Measurements from ENCODE around the gene TMPRSS3.

TMPRSS3 gene

GRCh38 chr21:42412636-42412933 lies 16.7 kb upstream of the TMPRSS3 start:
- TF ChIP-seq ZFP3 (CRISPR knock-in tag; IDR thresholded peaks at IDR 0.05) (no peak), GLIS3 (CRISPR knock-in tag; IDR thresholded peaks at IDR 0.05) (no peak), ARNTL (CRISPR knock-in tag; IDR thresholded peaks at IDR 0.05; ENCODE audit: borderline replicate concordance, low read depth) (no peak), CSDC2 (CRISPR knock-in tag; IDR thresholded peaks at IDR 0.05) (no peak), PATZ1 (CRISPR knock-in tag; IDR thresholded peaks at IDR 0.05; ENCODE audit: borderline replicate concordance) (no peak), ZC3H10 (CRISPR knock-in tag; IDR thresholded peaks at IDR 0.05) (no peak), ESRRG (CRISPR knock-in tag; IDR thresholded peaks at IDR 0.05) (no peak), TCF4 (CRISPR knock-in tag; IDR thresholded peaks at IDR 0.05; ENCODE audit: borderline replicate concordance) (no peak), ZNF8 (CRISPR knock-in tag; IDR thresholded peaks at IDR 0.05) (no peak), CSRNP3 (CRISPR knock-in tag; IDR thresholded peaks at IDR 0.05) (no peak), TSHZ2 (CRISPR knock-in tag; IDR thresholded peaks at IDR 0.05) (no peak), POU6F1 (CRISPR knock-in tag; IDR thresholded peaks at IDR 0.05; ENCODE audit: borderline replicate concordance, low read depth) (no peak), ZFP30 (CRISPR knock-in tag; IDR thresholded peaks at IDR 0.05) (no peak), BACH2 (CRISPR knock-in tag; IDR thresholded peaks at IDR 0.05; ENCODE audit: borderline replicate concordance) (no peak), SNAI2 (CRISPR knock-in tag; IDR thresholded peaks at IDR 0.05) (no peak), RARB (CRISPR knock-in tag; IDR thresholded peaks at IDR 0.05) (no peak)
- no peak for ATAC-seq

- TF ChIP-seq POU6F1 (CRISPR knock-in tag; IDR thresholded peaks at IDR 0.05; ENCODE audit: borderline replicate concordance, low read depth) (no peak), CREB5 (CRISPR knock-in tag; IDR thresholded peaks at IDR 0.05; ENCODE audit: low read depth) (no peak)
- no peak for ATAC-seq
Measured at GRCh38 chr21:42411891-42412635, 16.2 kb upstream of the TMPRSS3 start.

- no peak for ATAC-seq
- TF ChIP-seq ZNF8 (CRISPR knock-in tag; IDR thresholded peaks at IDR 0.05) (no peak), ZFP3 (CRISPR knock-in tag; IDR thresholded peaks at IDR 0.05) (no peak), ESRRG (CRISPR knock-in tag; IDR thresholded peaks at IDR 0.05) (no peak), PATZ1 (CRISPR knock-in tag; IDR thresholded peaks at IDR 0.05; ENCODE audit: borderline replicate concordance) (no peak), ZFP30 (CRISPR knock-in tag; IDR thresholded peaks at IDR 0.05) (no peak), ZNF70 (CRISPR knock-in tag; IDR thresholded peaks at IDR 0.05) (no peak), ARNTL (CRISPR knock-in tag; IDR thresholded peaks at IDR 0.05; ENCODE audit: borderline replicate concordance, low read depth) (no peak), RARB (CRISPR knock-in tag; IDR thresholded peaks at IDR 0.05) (no peak), POU6F1 (CRISPR knock-in tag; IDR thresholded peaks at IDR 0.05; ENCODE audit: borderline replicate concordance, low read depth) (no peak), OSR1 (CRISPR knock-in tag; IDR thresholded peaks at IDR 0.05) (no peak), PPARA (CRISPR knock-in tag; IDR thresholded peaks at IDR 0.05; ENCODE audit: borderline replicate concordance) (no peak), GLIS3 (CRISPR knock-in tag; IDR thresholded peaks at IDR 0.05) (no peak)
Measured at GRCh38 chr21:42411197-42411869, 15.5 kb upstream of the TMPRSS3 start.
